ENCODE data around the gene RBM20. TPM values are rescaled to one million over a fixed set of nuclear protein-coding genes. Genes with fewer than 3 reads are reported as not detected.
"Not testable (repeated sequence)": the region's sequence is repeated elsewhere in the genome, so short reads cannot be mapped to it uniquely, and the experiment has no call there.

RBM20 gene
- polyA plus RNA-seq, 3 donors = 4.5 to 8.3 (median 8.1) TPM

DNA sequence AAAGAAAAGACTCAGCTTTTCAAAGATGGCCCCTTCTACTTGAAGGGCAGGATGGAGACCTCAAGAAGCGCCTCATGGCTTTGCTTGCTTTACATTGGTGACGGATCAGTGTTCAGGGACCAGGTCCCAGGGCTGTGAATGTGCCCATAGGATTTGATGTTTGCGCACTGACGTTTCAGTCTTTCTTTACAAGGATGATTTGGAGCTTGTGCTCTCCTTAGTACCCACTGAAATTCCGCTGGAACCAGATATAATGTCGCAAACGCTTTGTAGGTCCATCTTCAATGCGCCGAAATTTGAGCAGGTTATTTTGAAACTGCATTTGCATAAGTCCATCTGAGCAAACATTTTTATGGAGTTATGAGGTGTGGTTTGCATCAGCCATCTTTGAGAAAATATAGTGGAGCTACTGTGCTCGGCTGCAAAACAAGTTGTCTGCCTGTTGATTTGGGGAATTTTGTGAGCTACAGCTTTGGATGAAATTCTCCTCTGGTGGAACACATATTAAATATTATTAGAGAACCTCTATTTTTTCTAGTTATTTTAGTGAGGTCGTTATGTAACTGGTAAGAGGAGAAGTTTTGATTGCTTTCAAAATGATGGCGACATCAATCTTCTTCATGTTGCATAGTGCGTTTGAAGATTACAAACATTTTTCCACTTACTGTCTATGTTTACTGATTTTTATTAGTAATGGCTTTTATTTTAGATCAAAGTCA lies 2.4 kb downstream of the RBM20 start:
- no peak for DNase-seq

DNA sequence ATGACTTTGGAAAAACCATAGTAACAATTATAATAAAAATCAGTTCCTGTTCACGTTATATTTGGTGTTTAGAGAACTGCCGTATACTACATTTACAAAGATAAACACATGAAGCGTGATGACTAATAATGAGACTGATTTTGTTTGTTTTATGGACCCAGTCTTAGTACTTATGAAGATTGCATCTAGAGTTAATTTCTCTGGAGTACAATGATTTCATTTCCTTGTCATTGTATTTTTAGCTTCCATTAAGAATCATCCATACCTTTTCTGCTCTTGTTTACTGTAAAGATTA lies 2.9 kb downstream of the RBM20 start:
- no peak for DNase-seq

DNA sequence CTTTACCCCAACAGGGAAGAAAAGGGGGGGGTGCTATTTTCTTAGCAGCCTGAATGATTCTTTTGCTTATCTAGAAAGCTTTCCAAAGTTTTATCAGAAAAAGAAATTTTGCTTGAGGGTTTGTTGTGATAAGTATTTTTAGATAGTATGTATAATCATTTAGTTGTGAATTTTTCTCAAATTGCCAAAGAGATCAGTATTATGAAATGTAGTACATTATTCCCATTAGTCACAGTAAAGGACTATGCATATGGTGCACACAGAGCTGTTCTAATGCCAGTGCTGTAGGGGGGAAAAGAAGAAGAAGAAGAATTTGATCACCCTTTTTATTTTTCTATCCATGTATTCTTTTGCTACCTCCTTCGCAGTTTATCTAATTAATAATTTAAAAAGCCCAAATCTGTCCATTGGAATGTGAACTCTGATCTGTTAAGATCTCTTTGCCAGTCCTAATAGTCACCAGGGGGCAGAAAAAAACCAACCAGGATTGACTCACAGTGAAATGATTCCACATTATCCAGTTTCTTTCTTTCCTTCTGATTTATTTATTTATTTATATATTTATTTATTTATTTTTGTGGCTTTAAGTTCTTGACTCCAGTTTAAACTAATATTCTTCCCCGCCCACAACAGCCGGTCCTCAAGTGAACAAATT lies 4.7 kb downstream of the RBM20 start:
- DNase-seq = no peak

DNA sequence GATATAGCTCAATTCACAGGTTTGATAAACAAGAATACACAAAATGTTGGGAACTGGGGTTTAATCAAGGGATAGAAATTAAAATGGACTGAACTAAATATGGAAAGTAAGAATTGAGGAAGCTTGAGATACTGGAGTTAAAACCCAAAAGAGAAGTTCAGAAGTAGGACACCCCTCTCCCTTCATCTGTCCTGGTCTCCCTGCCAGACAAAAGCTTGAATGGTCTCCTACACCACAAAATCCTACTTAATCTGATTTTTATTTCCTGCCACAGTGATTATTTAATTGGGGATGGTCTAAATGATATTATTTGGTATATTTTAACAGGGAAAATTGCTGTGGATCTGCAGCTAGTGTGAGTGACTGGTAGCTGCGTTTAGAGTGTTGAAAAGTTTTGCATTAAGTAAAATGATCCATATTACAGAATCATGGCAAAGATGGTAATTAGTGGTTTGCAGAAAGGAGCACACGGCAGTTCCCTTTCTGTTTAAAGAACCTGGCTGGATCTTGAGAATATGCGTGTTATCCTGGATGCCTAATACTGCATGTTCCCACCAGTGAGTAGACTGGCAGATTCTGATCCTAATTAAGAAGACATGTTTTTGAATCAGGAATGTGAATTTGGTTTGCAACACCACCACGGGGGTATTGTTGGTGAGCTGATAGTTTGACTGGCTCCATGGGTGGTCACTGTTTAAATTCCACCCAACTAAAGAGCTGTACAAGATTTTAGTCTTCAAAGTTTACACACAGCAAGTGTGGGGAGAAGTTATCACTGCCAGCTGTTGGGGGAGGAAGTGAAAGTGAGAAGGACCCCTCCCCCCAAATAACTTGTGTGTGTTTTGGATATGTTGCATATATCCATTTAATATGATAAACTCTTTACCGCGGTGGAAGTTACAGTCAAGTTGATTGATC lies 5.5 kb downstream of the RBM20 start:
- DNase-seq = no peak

DNA sequence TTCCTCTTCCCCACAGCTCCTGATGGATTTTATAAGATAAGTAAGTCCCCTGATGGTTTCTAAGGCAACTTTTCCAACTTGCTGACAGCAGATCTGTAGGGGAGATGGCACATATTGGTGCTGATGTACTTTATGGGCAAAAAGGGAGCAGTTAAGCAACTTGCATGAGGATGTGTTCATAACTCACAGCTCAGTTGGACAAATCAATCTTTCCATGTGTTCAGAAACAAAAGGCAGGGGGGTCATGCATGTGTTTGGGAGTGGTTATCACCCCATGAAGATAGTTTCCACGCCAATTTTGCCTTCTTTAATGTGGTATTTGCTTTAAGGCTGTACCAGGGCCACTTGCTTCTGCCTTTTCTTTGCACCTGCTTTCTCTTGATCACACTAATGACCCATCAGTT lies 6.1 kb downstream of the RBM20 start:
- no peak for DNase-seq

DNA sequence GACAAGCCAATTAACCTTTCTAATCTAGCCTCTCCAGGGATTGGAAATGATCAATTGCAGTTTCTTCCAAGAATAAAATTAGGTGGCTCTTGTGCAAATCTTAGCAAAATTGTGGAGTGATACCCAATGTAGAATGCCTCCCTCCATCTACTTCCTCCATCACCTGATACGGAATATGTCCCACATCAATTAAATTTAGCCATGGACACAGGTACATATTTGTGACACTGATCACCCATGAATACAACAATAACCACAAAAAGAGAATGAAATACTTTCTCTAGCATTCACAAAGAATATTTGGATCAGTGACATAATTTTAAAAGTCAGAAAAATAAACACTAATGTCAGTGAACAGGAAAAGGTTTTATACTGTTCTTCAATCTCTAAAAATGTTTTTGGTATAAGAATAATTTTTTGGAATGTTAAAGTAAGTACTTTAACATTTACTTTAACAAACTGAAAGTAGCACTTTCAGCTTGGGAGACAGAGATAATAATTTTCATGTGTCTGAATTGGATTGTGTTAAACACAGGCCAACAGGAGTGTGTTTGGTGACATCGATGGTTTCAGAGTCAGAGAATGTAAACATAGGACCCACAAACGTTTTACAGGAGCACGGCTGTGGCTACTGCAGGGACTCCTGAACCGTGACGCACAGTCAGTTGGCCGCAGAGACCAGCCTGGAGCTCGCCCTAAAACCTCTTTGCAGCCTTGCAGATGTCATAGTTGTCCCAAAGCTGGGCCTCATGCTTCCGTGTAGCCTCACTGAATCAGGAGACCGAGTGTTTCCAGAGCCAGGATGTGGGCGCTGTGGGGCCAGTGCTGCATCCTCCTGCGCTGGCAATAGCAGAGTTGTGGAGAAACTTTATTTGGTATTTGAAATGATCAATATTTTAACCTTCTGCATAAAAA lies 7.2 kb downstream of the RBM20 start:
- DNase-seq = no peak

DNA sequence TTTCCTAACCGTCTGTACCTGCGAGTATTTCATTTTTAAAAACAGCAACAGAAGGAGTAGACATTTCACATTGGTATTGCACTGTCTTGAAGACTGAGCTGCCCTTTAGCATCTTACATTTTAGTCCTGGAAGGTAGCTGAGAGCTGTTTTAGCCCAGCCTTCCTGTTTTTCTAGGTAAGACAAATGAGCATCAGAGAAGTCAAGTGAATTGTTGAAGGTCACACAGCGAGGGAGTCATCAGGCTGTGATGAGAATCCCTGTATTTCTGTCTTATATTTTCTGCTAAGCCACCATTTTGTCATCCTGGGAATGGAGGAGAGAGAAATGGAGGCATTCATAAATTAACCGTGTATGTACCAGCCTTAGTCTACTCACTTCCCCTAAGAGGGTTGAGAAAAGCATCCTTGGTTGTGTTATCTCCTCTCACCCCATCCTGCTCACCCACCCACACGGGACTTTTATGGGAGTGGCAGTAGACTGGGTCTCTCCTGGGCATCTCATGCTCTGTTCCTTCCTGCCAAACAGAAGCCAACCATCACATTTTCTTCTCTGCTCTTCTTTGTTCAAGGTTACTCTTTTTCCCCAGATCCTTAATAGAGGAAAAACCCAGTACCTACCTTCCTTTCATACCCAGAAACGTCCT lies 8.5 kb downstream of the RBM20 start:
- no peak for DNase-seq

DNA sequence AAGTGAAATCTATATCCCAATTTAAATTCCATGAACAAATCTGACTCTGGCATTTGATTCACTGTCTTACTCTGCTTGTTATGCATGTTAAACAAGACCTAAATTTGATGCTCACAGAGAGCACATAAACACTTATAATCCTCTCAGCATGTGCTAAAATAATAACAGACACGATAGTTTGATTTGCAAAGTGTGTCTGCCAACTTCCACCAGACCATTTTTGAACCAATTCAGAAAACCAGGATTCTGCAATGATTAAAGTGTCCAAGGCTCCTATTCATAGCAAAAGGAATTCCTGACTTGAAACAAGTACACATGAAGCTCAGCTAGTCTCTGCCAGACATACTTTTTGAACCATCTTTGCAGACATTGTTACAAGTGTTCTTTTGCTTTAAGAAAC lies 11.2 kb downstream of the RBM20 start:
- DNase-seq = no peak

DNA sequence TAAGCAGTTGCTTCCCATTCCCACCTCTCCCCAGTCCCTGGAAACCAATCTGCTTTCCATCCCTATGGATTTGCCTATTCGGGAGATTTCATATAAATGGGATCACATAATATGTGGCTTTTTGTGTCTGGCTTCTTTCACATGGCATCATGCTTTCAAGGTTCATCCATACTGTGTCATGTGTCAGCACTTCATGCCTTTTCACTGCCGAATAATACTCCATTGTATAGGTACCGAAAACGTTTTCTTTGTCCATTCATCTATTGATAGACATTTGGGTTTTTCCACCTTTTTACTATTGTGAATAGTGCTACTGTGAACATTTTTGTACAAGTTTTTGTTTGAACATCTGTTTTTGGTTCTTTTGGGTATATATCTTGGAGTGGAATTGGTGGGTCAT lies 12.5 kb downstream of the RBM20 start:
- DNase-seq = no peak

DNA sequence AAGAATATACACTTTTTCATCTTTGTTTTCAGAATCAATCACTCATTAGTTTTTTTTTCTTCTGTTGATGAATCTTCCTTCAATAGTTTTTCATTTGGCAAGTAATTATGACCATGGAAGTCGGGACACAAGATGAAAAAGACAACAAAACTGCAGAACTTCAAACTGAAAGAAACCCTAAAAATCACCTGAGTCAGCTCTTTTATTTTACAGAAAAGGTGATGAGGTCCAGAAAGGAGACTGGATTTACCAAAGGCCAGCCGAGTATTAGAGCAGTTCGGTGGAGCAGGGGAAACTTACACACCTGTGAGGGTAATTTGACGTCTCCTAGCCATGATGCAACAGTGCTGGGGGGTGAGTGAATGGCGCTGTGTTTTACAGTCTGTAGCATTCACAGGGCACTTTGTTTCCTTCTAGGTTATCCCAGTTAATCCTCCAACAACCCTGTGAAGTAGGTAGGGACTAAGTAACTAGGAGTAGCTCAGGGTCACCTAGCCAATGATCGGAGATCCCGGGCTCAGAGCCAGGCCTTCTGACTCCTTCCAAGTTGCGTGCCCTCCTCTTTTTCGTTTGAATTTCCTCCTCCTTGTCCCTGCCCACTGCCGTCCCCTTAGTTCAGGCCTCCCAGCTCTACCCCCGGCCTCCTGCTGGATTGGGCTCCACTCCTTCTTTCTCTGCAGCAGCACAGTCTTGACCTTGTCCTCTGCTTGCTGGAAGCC lies 14.0 kb downstream of the RBM20 start:
- no peak for DNase-seq

DNA sequence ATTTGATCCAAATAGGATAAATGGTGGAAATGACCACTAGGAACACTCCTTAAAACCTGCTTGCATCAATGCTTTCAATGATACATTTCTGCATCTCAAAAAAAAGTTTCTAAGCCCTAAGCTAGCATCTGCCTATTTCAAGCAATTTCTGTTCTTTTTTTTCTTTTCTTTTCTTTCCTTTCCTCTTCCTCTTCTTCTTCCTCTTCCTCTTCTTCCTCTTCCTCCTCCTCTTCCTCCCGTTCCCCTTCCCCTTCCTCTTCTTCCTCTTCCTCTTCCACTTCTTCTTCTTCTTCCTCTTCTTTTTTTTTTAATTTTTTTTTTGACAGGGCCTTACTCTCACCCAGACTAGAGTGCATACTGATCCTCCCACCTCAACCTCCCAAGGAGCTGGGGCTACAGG lies 15.4 kb downstream of the RBM20 start:
- no peak for DNase-seq

DNA sequence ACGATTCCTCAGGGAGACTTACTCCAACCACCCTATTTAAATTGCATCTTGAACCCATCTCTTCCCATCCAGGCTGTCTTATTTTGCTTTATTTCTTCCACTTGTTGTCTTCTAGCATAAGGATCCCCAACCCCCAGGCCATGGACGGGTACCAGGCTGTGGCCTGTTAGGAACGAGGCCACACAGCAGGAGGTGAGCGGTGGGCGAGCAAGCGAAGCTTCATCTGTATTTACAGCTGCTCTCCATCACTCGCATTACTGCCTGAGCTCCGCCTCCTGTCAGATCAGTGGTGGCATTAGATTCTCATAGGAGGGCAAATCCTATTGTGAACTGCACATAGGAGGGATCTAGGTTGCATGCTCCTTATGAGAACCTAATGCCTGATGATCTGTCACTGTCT lies 16.2 kb downstream of the RBM20 start:
- not testable (repeated sequence) for DNase-seq

DNA sequence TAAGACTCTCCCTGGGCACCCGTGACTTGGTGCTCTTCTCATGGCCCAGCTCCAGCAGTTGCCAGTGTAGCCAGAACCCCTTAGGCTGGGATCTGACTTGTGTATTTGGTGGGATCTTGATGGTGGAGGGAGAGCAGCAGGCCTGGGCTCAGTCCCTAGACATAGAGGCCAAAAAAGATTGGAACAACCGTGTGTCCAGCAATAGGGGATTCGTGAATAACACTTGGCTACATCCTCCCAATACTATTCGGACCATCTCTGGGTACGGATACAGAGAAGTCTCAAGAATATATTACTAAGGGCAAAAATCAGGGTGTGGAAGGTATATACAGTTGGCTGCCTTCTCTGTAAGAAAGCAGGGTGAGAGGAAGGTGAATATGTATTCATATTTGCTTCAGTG lies 17.2 kb downstream of the RBM20 start:
- DNase-seq = no peak

DNA sequence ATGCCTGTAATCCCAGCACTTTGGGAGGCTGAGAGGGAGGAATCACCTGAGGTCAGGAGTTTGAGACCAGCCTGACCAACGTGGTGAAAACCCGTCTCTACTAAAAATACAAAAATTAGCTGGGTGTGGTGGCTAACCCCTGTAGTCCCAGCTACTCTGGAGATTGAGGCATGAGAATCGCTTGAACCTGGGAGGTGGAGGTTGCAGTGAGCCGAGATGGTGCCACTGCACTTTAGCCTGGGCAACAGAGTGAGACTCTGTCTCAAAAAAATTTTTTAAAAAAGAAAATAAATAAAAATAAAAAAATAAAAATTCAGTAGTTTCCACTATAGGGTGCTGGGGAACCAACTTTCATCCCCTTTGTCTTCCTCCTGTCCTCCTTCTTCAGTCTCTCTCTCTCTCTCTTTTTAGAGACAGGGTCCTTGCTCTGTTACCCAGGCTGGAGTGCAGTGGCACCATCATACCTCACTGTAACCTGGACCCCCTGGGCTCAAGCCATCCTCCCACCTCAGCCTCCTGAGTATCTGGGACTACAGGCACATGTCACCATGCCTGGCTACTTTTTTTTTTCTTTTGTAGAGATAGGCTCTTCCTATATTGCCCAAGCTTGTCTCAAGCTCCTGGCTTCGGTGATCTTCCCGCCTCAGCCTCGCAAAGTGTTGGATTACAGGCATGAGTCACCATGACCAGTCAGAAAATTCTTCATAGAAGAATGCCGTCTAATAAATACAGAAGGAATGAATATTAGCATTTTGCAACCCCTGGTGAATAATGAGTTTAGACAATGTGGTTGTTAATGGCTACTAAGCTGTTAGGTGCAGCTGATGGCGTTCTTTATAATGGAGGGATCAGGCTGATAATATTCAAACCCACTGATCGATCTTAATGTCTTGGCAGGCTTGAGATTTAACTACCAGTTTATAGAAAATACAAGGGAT lies 20.6 kb downstream of the RBM20 start:
- no peak for DNase-seq

DNA sequence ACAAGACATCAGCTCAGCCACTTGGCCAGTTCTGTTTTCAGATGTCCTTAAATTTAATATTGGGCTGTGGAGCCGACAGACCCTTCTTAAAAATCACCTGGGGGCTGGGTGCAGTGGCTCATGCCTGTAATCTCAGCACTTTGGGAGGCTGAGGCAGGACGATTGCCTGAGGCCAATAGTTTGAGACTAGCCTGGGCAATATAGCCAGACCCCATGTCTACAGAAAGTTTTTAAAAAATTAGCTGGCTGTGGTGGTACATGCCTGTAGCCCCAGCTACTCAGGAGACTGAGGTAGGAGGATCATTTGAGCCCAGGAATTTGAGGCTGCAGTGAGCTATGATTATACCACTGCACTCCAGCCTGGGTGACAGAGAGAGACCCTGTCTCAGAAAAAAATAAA lies 22.1 kb downstream of the RBM20 start:
- not testable (repeated sequence) for DNase-seq

DNA sequence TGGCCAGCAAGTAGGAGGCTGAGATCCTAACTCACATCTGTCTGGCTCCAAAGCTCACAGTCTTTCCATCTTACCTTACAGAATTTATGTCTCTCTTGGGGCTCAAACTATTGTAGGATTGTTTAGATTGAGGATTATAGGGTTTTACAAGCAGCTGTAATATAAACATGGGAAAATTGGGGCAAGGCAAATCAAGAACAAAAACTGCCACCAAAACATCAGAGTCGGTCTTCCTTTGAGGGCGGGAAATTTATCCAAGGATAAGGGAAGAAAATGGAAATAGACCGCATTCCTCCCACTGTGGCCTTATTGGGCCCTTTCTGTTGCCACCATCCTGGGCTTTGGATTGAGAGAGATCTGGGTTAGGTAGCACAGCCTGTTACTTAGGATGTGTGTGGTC lies 22.5 kb downstream of the RBM20 start:
- no peak for DNase-seq

DNA sequence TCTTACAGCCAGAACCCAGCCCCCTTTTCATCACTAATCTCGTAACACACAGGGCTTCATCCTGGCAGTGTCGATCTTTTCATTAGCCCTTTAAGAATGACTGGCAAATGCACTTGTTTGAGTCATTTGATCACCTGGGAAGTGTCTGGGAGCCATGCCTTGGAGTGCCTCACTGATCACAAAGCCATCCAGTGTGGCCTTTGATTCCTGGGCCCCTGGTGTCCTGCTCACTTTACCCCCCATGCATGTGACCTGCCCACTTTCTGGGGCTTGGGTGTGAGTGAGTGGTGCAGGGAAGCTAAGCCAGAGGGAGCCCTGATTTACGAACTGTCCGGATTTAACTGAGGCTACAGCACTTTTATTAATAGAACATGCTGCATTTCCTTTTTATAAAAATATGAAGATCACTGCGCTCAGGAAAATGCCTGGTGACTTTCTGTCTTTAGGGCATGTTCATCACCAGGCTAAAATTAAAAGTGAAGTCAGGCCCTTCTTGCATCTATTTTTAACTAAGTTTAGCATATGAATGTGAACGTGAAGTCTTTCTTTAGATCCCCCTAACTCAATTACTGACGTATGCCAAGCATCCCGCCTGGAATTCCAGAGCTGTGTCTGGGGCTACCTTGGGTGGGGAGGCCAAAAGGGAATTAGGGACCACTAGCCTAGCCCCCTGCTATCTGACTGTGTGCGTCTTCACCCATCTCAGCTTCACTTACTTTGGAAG lies 23.6 kb downstream of the RBM20 start:
- no peak for DNase-seq

DNA sequence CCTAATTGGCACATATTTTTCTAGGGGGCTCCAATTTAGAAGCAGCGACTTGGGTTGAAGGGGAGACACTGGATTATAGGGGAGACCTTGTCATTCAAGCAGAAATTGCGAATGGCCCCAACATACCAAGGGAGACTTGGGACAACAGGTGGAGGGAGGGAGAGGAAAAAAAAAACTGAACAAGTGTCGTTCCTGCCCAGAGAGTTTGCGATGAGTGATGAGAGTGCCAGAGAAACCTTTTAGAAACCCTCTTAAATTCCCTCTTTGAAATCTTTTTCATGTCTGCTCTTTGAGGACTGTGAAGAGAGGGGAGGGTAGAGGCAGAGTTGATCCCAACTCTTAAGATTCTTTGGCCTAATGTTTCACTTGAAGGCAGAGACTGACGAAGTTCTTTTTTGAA lies 24.3 kb downstream of the RBM20 start:
- DNase-seq = no peak

DNA sequence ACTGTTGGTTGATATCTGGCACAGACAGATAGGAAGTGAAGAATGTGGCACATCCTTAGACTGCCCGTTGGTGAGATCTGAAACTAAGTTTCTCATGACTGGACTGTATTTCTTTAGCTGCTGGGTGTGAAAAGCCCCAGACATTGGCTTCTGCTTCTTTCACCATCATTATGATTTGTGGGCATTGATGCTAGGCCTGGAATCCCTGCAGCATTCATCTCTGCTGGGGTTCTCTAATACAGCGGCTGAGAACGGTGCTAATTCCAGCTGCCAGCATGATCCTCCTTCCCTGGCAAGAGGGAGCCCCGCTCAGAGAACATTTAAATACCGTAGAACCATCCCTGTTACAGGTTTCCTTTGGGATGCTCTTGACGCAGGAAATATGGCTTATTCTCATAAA lies 26.2 kb downstream of the RBM20 start:
- DNase-seq = no peak

Measured in renal pelvis (tissue), 4 donors.